Transverse colon (tissue), 4 donors: ENCODE results near the gene SZT2.

Experiments
- EP300 ChIP-seq: sonication (generic); formaldehyde crosslinking; IDR thresholded peaks from one replicate; pipeline ENCODE4 v1.6.1; 2017; ENCODE audit warnings: antibody characterized with exemption, low read depth
- POLR2AphosphoS5 ChIP-seq, 3 donors: sonication (generic); formaldehyde crosslinking; IDR thresholded peaks; one replicate each; pipeline ENCODE4 v1.6.1; 2016; ENCODE audit warnings: antibody characterized with exemption in 3 of 3
- TF ChIP-seq, protein P1 (sequence below), 5 experiments: fragments of 200-600 bp in 3 of 5; fragments of 450-650 bp in 2 of 5; sonication (generic) in 3 of 5; IDR thresholded peaks; 1 replicate in 2 of 5; 2 replicates in 3 of 5; pipeline ENCODE4 v1.5.1; 2016 to 2017; ENCODE audit warnings: antibody characterized with exemption in 5 of 5, inconsistent platforms in 3 of 5, mild to moderate bottlenecking in 2 of 5, moderate library complexity in 1 of 5

DNA sequence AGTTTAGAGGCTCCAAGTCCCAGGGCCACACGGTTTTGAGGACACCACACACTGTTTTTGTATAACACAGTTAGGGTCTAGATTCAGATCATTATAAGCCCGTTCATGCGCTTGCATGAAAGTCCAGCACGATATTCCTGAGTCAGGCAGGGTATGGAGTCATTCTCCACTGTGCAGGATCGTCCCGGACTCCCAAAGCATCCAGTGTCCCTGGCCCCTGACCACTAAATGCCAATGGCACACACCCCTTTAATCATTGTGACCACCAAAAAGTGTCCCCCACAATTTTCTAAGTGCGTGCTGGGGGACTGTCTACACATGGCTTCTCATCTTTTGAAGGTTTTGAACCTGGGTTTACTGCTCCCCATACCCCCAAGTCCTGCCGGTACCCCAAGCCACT is 113.8 kb downstream of the SZT2 start:
- no peak for TF ChIP-seq POLR2AphosphoS5 (IDR thresholded peaks at IDR 0.05)
- TF ChIP-seq, protein P1, sequence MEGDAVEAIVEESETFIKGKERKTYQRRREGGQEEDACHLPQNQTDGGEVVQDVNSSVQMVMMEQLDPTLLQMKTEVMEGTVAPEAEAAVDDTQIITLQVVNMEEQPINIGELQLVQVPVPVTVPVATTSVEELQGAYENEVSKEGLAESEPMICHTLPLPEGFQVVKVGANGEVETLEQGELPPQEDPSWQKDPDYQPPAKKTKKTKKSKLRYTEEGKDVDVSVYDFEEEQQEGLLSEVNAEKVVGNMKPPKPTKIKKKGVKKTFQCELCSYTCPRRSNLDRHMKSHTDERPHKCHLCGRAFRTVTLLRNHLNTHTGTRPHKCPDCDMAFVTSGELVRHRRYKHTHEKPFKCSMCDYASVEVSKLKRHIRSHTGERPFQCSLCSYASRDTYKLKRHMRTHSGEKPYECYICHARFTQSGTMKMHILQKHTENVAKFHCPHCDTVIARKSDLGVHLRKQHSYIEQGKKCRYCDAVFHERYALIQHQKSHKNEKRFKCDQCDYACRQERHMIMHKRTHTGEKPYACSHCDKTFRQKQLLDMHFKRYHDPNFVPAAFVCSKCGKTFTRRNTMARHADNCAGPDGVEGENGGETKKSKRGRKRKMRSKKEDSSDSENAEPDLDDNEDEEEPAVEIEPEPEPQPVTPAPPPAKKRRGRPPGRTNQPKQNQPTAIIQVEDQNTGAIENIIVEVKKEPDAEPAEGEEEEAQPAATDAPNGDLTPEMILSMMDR (IDR thresholded peaks at IDR 0.05): no peak
- no peak for TF ChIP-seq EP300
